IMR-90 (cell line): ENCODE measurements around the gene ZNF248. TPM values are rescaled to one million over a fixed set of nuclear protein-coding genes. Genes with fewer than 3 reads are reported as not detected.

Experiments used
- ATAC-seq: fragments of 200-7000 bp; cut with Tn5 transposase; 2 replicates; pipeline ENCODE4 v1.9.1; 2020; ENCODE audit warnings: low read depth, mild to moderate bottlenecking, moderate library complexity
- BruUV-seq: library from RNA; stranded (reverse); fragments of 400-500 nt; replicated peaks from 2 replicates; lab custom pipeline; 2021; lab: Mats Ljungman, UMichigan
- CTCF ChIA-PET: fragments of 300-600 bp; formaldehyde crosslinking; extraction: SDS; loops from one replicate; lab custom pipeline; 2021; ENCODE audit warnings: antibody characterized with exemption; lab: Yijun Ruan, JAX
- POLR2A ChIA-PET: fragments of 300-600 bp; sonication (Branson Sonifier 250); formaldehyde crosslinking; loops from one replicate; lab custom pipeline; 2022; ENCODE audit warnings: antibody characterized with exemption; ENCODE audit not compliant: unreplicated experiment; lab: Charles Lee
- DNase-seq: peaks from one replicate; pipeline ENCODE4 v3.0.0; 2013
- H2AFZ ChIP-seq: replicated peaks from 2 replicates; pipeline ENCODE3; 2013; ENCODE audit warnings: low read length, mild to moderate bottlenecking; ENCODE audit not compliant: poor library complexity
- H2AK5ac ChIP-seq: 2 replicates; pipeline ENCODE4 v1.6.1; 2013; ENCODE audit warnings: low read depth, low read length, inconsistent platforms
- H2AK9ac ChIP-seq: replicated peaks from 2 replicates; pipeline ENCODE3; 2013; ENCODE audit warnings: mild to moderate bottlenecking, low read depth, low read length, moderate library complexity; ENCODE audit not compliant: poor library complexity
- H2BK120ac ChIP-seq: 2 replicates; pipeline ENCODE4 v1.6.1; 2013; ENCODE audit warnings: low read depth, low read length, inconsistent platforms
- H2BK15ac ChIP-seq: 3 replicates; pipeline ENCODE4 v1.6.1; 2013; ENCODE audit warnings: low read depth, low read length, inconsistent platforms
- H2BK20ac ChIP-seq: 2 replicates; pipeline ENCODE4 v1.6.1; 2013; ENCODE audit warnings: low read depth, mild to moderate bottlenecking, inconsistent platforms, low read length, moderate library complexity
- H2BK5ac ChIP-seq: 2 replicates; pipeline ENCODE4 v1.6.1; 2013; ENCODE audit warnings: mild to moderate bottlenecking, low read depth, low read length, inconsistent platforms; ENCODE audit not compliant: poor library complexity, severe bottlenecking
- H3K14ac ChIP-seq: replicated peaks from 2 replicates; pipeline ENCODE4 v1.6.1; 2013; ENCODE audit warnings: low read depth, low read length, inconsistent platforms
- H3K18ac ChIP-seq: 2 replicates; pipeline ENCODE4 v1.6.1; 2013; ENCODE audit warnings: low read depth, low read length, control low read depth
- H3K23ac ChIP-seq: 2 replicates; pipeline ENCODE4 v1.6.1; 2013; ENCODE audit warnings: low read depth, low read length, inconsistent platforms
- H3K27ac ChIP-seq: 2 replicates; pipeline ENCODE4 v1.5.1; 2013; ENCODE audit warnings: mild to moderate bottlenecking, control low read depth, low read length; ENCODE audit not compliant: insufficient read depth
- H3K27me3 ChIP-seq: 2 replicates; pipeline ENCODE4 v1.6.1; 2013; ENCODE audit warnings: low read length; ENCODE audit not compliant: control insufficient read depth, insufficient read depth
- H3K36me3 ChIP-seq: 2 replicates; pipeline ENCODE4 v1.6.1; 2013; ENCODE audit warnings: low read length, mixed read lengths; ENCODE audit not compliant: control insufficient read depth, insufficient read depth
- H3K4ac ChIP-seq: 2 replicates; pipeline ENCODE4 v1.6.1; 2013; ENCODE audit warnings: low read depth, low read length, inconsistent platforms
- H3K4me1 ChIP-seq: 2 replicates; pipeline ENCODE4 v1.6.1; 2013; ENCODE audit warnings: low read length, mixed read lengths; ENCODE audit not compliant: control insufficient read depth, insufficient read depth
- H3K4me2 ChIP-seq: 2 replicates; pipeline ENCODE4 v1.6.1; 2013; ENCODE audit warnings: low read depth, mild to moderate bottlenecking, control low read depth, low read length, moderate library complexity
- H3K4me3 ChIP-seq: 2 replicates; pipeline ENCODE4 v1.5.1; 2013; ENCODE audit warnings: low read depth, mild to moderate bottlenecking, control low read depth, low read length, moderate library complexity; ENCODE audit not compliant: insufficient read depth
- H3K56ac ChIP-seq: 2 replicates; pipeline ENCODE4 v1.6.1; 2013; ENCODE audit warnings: low read length, inconsistent platforms; ENCODE audit not compliant: insufficient read depth; ENCODE audit errors: extremely low read depth
- H3K79me1 ChIP-seq, 2 experiments: 2 replicates each; pipeline ENCODE4 v1.6.1; 2013; ENCODE audit warnings: low read length in 2 of 2, inconsistent platforms in 1 of 2, low read depth in 1 of 2
- H3K9ac ChIP-seq: 2 replicates; pipeline ENCODE4 v1.6.1; 2013; ENCODE audit warnings: low read depth, low read length, control low read depth
- H3K9me1 ChIP-seq: 2 replicates; pipeline ENCODE4 v1.6.1; 2013; ENCODE audit warnings: low read length, inconsistent platforms; ENCODE audit not compliant: insufficient read depth
- H3K9me3 ChIP-seq: 2 replicates; pipeline ENCODE4 v1.6.1; 2013; ENCODE audit warnings: low read length; ENCODE audit not compliant: control insufficient read depth, insufficient read depth
- H4K20me1 ChIP-seq: 2 replicates; pipeline ENCODE4 v1.6.1; 2013; ENCODE audit warnings: low read length, inconsistent platforms; ENCODE audit not compliant: insufficient read depth
- H4K5ac ChIP-seq: 2 replicates; pipeline ENCODE4 v1.6.1; 2013; ENCODE audit warnings: mild to moderate bottlenecking, low read depth, low read length, control low read depth
- H4K8ac ChIP-seq, 2 experiments: 2 replicates each; pipeline ENCODE4 v1.6.1; 2013; ENCODE audit warnings: low read depth in 2 of 2, low read length in 2 of 2, control low read depth in 1 of 2, inconsistent platforms in 1 of 2
- H4K91ac ChIP-seq: 2 replicates; pipeline ENCODE4 v1.6.1; 2013; ENCODE audit warnings: low read depth, low read length, inconsistent platforms; ENCODE audit not compliant: insufficient read depth
- BHLHE40 ChIP-seq: fragments of 150-350 bp; IDR thresholded peaks from 2 replicates; pipeline ENCODE4 v1.6.1; 2016; ENCODE audit warnings: mild to moderate bottlenecking, low read depth, low read length
- CTCF ChIP-seq: conservative IDR thresholded peaks from 2 replicates; pipeline ENCODE4 v1.5.1; 2012; ENCODE audit warnings: mild to moderate bottlenecking, low read depth, low read length, improper control_type of control experiment
- MAFK ChIP-seq: IDR thresholded peaks from 2 replicates; pipeline ENCODE4 v1.6.1; 2012; ENCODE audit warnings: low read depth, low read length, improper control_type of control experiment
- NFE2L2 ChIP-seq: fragments of 150-350 bp; IDR thresholded peaks from 2 replicates; pipeline ENCODE4 v1.6.1; 2016; ENCODE audit warnings: low read depth, mild to moderate bottlenecking, low read length
- RCOR1 ChIP-seq: IDR thresholded peaks from 2 replicates; pipeline ENCODE4 v1.6.1; 2012; ENCODE audit warnings: mild to moderate bottlenecking, low read length, improper control_type of control experiment; ENCODE audit not compliant: insufficient replicate concordance
- dilution Hi-C: fragments of 300-500 bp; cut with HindIII; formaldehyde crosslinking; loops from one replicate; pipeline ENCODE4 v1.14.3; 2018; ENCODE audit warnings: low sequenced_read_pairs; ENCODE audit not compliant: unreplicated experiment
- in situ Hi-C: fragments of 300-500 bp; cut with MboI; formaldehyde crosslinking; loops from 3 replicates; pipeline ENCODE4 v1.14.3; 2019; ENCODE audit warnings: low sequenced_read_pairs, inconsistent platforms, mixed read lengths
- intact Hi-C: fragments of 100-400 bp; cut with micrococcal nuclease; formaldehyde crosslinking; loops from 2 replicates; pipeline ENCODE4 v1.10.0; 2022
- polyA plus RNA-seq, 3 experiments: library from polyadenylated mRNA; depleted of rRNA; stranded (reverse); fragments of >200 nt; gene quantifications; 2 replicates each; pipeline ENCODE4 v1.2.3, GENCODE V29; 2012; ENCODE audit warnings: low replicate concordance in 1 of 3
- total RNA-seq: library from RNA; depleted of rRNA; stranded (reverse); fragments of >200 nt; gene quantifications from 2 replicates; pipeline ENCODE4 v1.2.3, GENCODE V29; 2012

ZNF248 gene
- total and polyA plus RNA-seq, 2 of the 4 experiments (the other 2 are of a cell fraction): 5.1 to 5.7 TPM

- Histone ChIP-seq H2BK5ac (no peak overlapping the region), H3K79me1 (no peaks in the 10 kb centered on the region), H3K18ac (no peak overlapping the region), H3K4me3 (no peak overlapping the region), H3K36me3 (no peaks in the 10 kb centered on the region), H2AK9ac (no peak overlapping the region), H4K5ac (no peak overlapping the region), H3K23ac (no peak overlapping the region), H3K56ac (no peak overlapping the region), H3K9me3 (no peaks in the 10 kb centered on the region), H2BK15ac (no peak overlapping the region), H3K27me3 (no peaks in the 10 kb centered on the region), H2AK5ac (no peak overlapping the region), H4K91ac (no peak overlapping the region), H3K14ac (no peak overlapping the region), H2AFZ (no peak overlapping the region), H2BK20ac (no peak overlapping the region), H4K8ac (no peak overlapping the region), H3K4ac (no peak overlapping the region), H3K9me1 (no peaks in the 10 kb centered on the region), H3K4me1 (no peaks in the 10 kb centered on the region), H3K27ac (no peak overlapping the region), H2BK120ac (no peak overlapping the region), H3K4me2 (no peak overlapping the region), H3K9ac (no peak overlapping the region), H4K20me1 (no peaks in the 10 kb centered on the region)
- no peak for TF ChIP-seq BHLHE40
- peak; percentile 67 for TF ChIP-seq MAFK
- TF ChIP-seq RCOR1: no peak
- no peak for TF ChIP-seq CTCF
- TF ChIP-seq NFE2L2: no peak
- no TSS peak for BruUV-seq
- no peak for DNase-seq
- ChIA-PET CTCF (no interaction called here), POLR2A (no interaction called here)
- dilution Hi-C loops: no loop called here
- in situ Hi-C loops: no loop called here
- intact Hi-C loops: no loop called here
- no peak for ATAC-seq
Observed at GRCh38 chr10:37885850-37886249, 28.4 kb upstream of the ZNF248 start.
